GM10248 (cell line): Measurements from ENCODE around the gene SETDB1.
"Not testable (repeated sequence)": the region's sequence is repeated elsewhere in the genome, so short reads cannot be mapped to it uniquely, and the experiment has no call there.

Source experiments
- CTCF ChIA-PET: fragments of 300-600 bp; sonication (Branson Sonifier 250); formaldehyde crosslinking; extraction: SDS; loops from one replicate; lab custom pipeline; 2021; ENCODE audit warnings: antibody characterized with exemption; lab: Yijun Ruan, JAX
- POLR2A ChIA-PET: fragments of 350-650 bp; sonication (Branson Sonifier 250); formaldehyde crosslinking; extraction: SDS; loops from one replicate; lab custom pipeline; 2020; ENCODE audit warnings: antibody characterized with exemption; lab: Yijun Ruan, JAX
- DNase-seq: peaks from one replicate; pipeline ENCODE4 v3.0.0; 2012; ENCODE audit errors: extremely low spot score
- TF ChIP-seq, protein P1 (sequence below): IDR thresholded peaks from 2 replicates; pipeline ENCODE4 v1.5.1; 2012; ENCODE audit warnings: mild to moderate bottlenecking, low read depth; ENCODE audit errors: extremely low read depth, missing control alignments, control extremely low read depth

Gene SETDB1

DNA sequence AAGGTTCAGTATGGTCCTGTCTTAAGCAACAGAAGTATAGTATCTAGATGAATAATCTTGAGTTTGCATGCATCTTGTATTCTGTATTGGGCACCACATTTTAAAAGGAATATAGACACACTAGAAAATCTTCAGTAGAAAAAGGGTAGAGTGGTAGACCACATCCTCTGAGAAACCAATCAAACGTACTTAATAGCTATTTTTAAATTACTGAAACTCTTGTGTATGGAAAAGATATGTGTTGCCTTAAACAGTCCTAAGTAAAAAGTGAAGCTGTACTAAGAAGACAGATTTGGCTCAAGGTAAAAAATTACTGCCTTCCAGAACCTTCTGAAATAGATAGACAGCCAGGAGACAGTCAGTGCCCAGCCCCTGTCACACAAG is 36.1 kb upstream of the SETDB1 start:
- TF ChIP-seq, protein P1, sequence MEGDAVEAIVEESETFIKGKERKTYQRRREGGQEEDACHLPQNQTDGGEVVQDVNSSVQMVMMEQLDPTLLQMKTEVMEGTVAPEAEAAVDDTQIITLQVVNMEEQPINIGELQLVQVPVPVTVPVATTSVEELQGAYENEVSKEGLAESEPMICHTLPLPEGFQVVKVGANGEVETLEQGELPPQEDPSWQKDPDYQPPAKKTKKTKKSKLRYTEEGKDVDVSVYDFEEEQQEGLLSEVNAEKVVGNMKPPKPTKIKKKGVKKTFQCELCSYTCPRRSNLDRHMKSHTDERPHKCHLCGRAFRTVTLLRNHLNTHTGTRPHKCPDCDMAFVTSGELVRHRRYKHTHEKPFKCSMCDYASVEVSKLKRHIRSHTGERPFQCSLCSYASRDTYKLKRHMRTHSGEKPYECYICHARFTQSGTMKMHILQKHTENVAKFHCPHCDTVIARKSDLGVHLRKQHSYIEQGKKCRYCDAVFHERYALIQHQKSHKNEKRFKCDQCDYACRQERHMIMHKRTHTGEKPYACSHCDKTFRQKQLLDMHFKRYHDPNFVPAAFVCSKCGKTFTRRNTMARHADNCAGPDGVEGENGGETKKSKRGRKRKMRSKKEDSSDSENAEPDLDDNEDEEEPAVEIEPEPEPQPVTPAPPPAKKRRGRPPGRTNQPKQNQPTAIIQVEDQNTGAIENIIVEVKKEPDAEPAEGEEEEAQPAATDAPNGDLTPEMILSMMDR = no peak
- ChIA-PET CTCF (interaction anchor here (1.0 to 2.9 kb wide), 8 partner anchors 11 to 329 kb away, joined by 3 to 19 read pairs (median 3); partner anchors contain the start of gene ARNT), POLR2A (interaction anchor here (0.8 kb wide), 1 partner anchor 10 kb away, joined by 4 read pairs; no protein-coding TSS in a partner anchor)
- no peak for DNase-seq

DNA sequence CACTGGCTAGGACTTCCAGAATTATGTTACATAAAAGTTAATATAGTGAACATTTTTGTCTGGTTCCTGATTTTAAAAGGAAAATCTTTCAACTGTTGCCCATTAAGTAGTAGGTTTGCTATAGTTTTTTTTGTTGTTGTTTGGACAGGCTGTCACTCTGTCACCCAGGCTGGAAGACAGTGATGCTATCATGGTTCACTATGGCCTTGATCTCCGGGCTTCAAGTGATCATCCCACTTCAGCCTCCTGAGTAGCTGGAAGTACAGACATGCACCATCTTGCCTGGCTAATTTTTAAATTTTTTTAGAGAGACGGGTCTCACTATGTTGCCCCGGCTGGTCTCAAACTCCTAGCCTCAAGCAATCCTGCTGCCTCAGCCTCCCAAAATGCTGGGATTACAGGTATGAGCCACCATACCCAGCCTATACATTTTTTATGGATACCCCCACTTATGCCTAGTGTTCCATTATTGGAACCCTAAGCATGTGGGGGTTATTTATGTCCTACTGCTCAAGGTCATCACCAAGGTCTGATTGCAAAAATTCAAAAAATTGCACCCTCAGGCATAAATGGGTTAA is 32.7 kb upstream of the SETDB1 start:
- ChIA-PET CTCF (no interaction called here), POLR2A (no interaction called here)
- TF ChIP-seq, protein P1 = no peak
- no peak for DNase-seq

DNA sequence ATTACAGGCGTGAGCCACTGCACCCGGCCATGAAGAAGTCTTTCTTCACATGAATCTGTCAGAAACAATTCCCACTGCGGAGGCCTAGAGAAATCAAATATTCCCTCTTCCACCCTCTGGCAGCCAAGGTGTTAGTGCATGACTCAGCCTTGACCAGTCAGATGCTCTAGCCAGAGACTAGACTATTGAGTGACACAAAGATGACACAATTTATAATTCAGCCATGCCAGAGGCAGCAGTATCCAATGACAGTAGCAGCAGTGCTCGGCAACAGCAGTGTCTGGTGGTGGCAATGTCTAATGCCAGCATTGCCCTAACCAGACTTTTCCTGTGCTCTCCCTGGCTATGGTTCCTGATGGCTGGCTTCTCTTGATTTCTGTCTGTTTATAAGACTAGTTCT is 30.5 kb upstream of the SETDB1 start:
- DNase-seq = no peak
- TF ChIP-seq, protein P1 = no peak
- CTCF ChIA-PET = no interaction called here
- POLR2A ChIA-PET = no interaction called here

DNA sequence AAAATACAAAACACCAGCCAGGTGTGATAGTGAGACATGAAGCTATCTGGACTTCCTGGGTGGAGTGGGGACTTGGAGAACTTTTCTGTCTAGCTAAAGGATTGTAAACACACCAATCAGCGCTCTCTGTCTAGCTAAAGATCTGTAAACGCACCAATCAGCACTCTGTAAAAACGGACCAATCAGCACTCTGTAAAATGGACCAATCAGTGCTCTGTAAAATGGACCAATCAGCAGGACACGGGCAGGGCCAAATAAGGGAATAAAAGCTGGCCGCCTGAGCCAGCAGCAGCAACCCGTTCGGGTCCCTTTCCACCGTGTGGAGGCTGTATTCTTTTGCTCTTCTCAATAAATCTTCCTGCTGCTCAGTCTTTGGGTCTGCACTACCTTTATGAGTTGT is 26.4 kb upstream of the SETDB1 start:
- CTCF ChIA-PET = interaction anchor here (0.8 to 2.9 kb wide), 5 partner anchors 10 to 339 kb away, joined by 3 to 8 read pairs (median 3); partner anchors contain the start of gene CTXND2
- DNase-seq, POLR2A ChIA-PET: not testable (repeated sequence)

DNA sequence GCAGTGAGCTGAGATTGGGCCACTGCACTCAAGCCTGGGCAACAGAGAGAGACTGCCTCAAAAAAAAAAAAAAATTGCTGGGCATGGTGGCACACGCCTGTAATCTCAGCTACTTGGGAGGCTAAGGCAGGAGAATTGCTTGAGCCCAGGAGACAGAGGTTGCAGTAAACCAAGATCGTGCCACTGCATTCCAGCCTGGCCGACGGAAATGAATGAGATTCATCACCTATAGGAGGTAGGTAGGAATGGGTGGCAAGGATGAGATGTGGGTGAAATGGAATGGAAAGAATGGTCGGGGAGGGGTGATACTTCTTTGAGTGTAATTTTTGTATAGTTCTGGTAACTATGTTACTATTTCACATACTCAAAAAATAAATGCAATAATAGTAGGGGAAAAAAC is 23.8 kb upstream of the SETDB1 start:
- TF ChIP-seq, protein P1 = no peak
- ChIA-PET CTCF (interaction anchor here (1.3 to 2.9 kb wide), 2 partner anchors 12 to 28 kb away, joined by 3 to 8 read pairs; no protein-coding TSS in a partner anchor), POLR2A (no interaction called here)
- DNase-seq = no peak

DNA sequence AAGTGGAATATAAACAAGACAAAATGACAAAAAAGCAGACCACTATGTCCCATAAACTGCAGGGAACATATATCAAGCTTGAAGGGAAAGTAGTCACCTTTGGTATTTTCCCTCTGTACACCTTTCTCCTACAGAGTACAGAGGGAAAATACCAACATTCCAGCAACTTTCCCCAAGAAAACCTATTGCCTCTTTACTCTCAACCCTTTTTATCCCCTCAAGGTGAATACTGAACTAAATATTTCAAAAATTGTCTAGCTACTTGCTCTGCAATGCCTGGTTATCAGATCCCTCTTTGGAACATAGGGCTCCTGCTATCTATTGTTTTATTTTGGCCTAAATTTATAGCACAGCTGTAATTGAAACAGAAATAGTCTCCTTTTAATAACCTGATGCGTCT is 23.4 kb upstream of the SETDB1 start:
- ChIA-PET CTCF (interaction anchor here (1.3 to 2.9 kb wide), 2 partner anchors 13 to 28 kb away, joined by 3 to 8 read pairs; no protein-coding TSS in a partner anchor), POLR2A (no interaction called here)
- TF ChIP-seq, protein P1 = no peak
- DNase-seq = no peak

DNA sequence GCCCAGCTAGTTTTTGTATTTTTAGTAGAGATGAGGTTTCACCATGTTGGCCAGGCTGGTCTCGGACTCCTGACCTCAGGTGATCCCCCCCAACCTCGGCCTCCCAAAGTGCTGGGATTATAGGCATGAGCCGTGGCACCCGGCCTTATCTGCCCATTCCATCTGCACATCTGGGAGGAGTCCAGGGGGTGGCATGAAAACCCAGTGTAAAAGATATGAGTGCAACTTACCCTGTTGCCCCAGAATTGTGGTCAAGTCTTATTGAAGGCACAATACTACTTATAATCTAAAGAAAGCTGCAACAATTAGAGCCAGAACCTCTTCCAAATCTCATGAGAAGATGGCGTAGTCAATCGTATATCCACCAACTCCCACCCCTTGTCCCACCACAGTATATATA is 20.9 kb upstream of the SETDB1 start:
- ChIA-PET POLR2A (no interaction called here), CTCF (interaction anchor here (2.0 kb wide), 1 partner anchor 17 kb away, joined by 10 read pairs; no protein-coding TSS in a partner anchor)
- no peak for DNase-seq
- TF ChIP-seq, protein P1 = no peak
